ENCODE data around the gene VAV3. TPM values are rescaled to one million over a fixed set of nuclear protein-coding genes. Genes with fewer than 3 reads are reported as not detected.

The VAV3 gene
- total and polyA plus RNA-seq, 2 of the 8 experiments (the other 6 are each of a cell fraction or from before 2014, with no cell fraction given), result 2.9 to 7.9 TPM

DNA sequence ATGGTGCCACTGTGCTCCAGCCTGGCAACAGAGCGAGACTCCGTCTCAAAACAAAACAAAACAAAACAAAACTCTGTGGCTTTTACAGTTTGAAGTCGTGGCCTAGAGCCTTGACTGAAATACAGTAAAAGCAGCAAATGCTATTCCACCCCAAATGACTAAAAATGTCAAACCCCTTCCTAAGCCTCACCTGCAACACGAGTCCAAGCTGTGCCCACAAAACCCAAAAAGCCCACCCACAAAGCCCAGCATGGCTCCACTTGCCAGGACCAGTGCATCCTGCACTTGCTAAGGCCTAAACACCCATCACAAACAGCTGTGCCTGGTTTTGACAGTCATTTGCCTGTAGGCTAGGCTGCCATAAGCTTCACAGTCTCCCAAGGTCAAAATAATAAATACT, 21.3 kb downstream of the VAV3 start:
- DNase-seq (ENCODE audit: low read depth in 1 of 2, low spot score in 2 of 2) (no peak), FAIRE-seq (no peak)
- 92% methylated on average over 4 of the region's 4 CpGs; no CpG with 5 or more reads in 1 of the 2 experiments for WGBS, 2 experiments (ENCODE audit: extremely low coverage in 1 of 2, insufficient coverage in 1 of 2, insufficient read length in 1 of 2, insufficient replicate concordance in 2 of 2, low coverage in 1 of 2, low lambda C conversion rate in 2 of 2, missing lambda C conversion rate in 1 of 2)
- H3K4me1 ChIP-seq (replicated peaks in 1 of 4; ENCODE audit: control insufficient read depth in 3 of 4, insufficient read depth in 4 of 4, low read length in 3 of 4), result no peaks in the 10 kb centered on the region
- no peak overlapping the region for H2AK5ac ChIP-seq (ENCODE audit: low read depth, low read length)
- H3K18ac ChIP-seq (ENCODE audit: extremely low read depth, low read length), result no peak overlapping the region
- H2AFZ ChIP-seq (ENCODE audit: low read length), result no peak overlapping the region
- no peak overlapping the region; a peak in 1 of 7 replicates for H3K9ac ChIP-seq (replicated peaks in 1 of 4; ENCODE audit: extremely low read depth in 1 of 4, low read depth in 3 of 4, low read length in 3 of 4)
- no peaks in the 10 kb centered on the region for H3K9me3 ChIP-seq (ENCODE audit: insufficient read depth in 2 of 2, low read depth in 1 of 2, low read length in 1 of 2)
- no peak overlapping the region for H4K5ac ChIP-seq (ENCODE audit: insufficient read length, low read depth, low read length)
- H3K14ac ChIP-seq (ENCODE audit: insufficient read length), result no peak overlapping the region
- no peak overlapping the region for H3K27ac ChIP-seq (ENCODE audit: low read depth, low read length)
- no peaks in the 10 kb centered on the region for H3K79me2 ChIP-seq (ENCODE audit: control insufficient read depth in 1 of 2, insufficient read depth in 2 of 2, low read length in 2 of 2)
- no peaks in the 10 kb centered on the region for H3K27me3 ChIP-seq (replicated peaks in 1 of 4; ENCODE audit: control insufficient read depth in 3 of 4, extremely low read depth in 1 of 4, insufficient read depth in 3 of 4, low read length in 3 of 4)
- no peak overlapping the region for H3K56ac ChIP-seq (replicated peaks; ENCODE audit: insufficient read length, low read depth, low read length)
- H3K4ac ChIP-seq (replicated peaks; ENCODE audit: insufficient read length, low read depth, low read length), result no peak overlapping the region
- CTCF ChIA-PET (ENCODE audit: partially characterized antibody), result interaction anchor here (1.0 to 1.4 kb wide), 2 partner anchors 11 to 12 kb away, joined by 3 to 4 read pairs; no protein-coding TSS in a partner anchor
- H3K36me3 ChIP-seq (ENCODE audit: control insufficient read depth in 2 of 4, insufficient read depth in 4 of 4, low read length in 3 of 4), result no peaks in the 10 kb centered on the region
- POLR2A ChIA-PET (ENCODE audit: partially characterized antibody), result interaction anchor here (1.9 kb wide), 1 partner anchor 20 kb away, joined by 5 read pairs; no protein-coding TSS in a partner anchor
- H2BK5ac ChIP-seq (ENCODE audit: low read depth, low read length), result no peak overlapping the region
- no peaks in the 10 kb centered on the region; the same call in 1 of the 2 replicates for H3K23me2 ChIP-seq (ENCODE audit: low read depth, low read length)
- H2BK120ac ChIP-seq (replicated peaks; ENCODE audit: low read depth, low read length), result no peak overlapping the region
- H3K4me3 ChIP-seq (ENCODE audit: extremely low read depth in 1 of 4, insufficient read depth in 2 of 4, low read depth in 3 of 4, low read length in 4 of 4), result no peak overlapping the region
- no peak overlapping the region for H2BK15ac ChIP-seq (ENCODE audit: low read length)
- H2BK12ac ChIP-seq (ENCODE audit: low read depth, low read length), result no peak overlapping the region
- no peak overlapping the region for H4K8ac ChIP-seq (ENCODE audit: extremely low read depth, insufficient read depth, low read length)
- no peak overlapping the region for H3K23ac ChIP-seq (ENCODE audit: insufficient read length)
- no peaks in the 10 kb centered on the region for H4K20me1 ChIP-seq (replicated peaks in 1 of 2; ENCODE audit: control insufficient read depth in 1 of 2, insufficient read depth in 2 of 2, low read length in 2 of 2)
- no peak overlapping the region for H4K91ac ChIP-seq (replicated peaks; ENCODE audit: insufficient read length, low read length)
- no peaks in the 10 kb centered on the region for H3K79me1 ChIP-seq (ENCODE audit: low read depth, low read length)
- H2BK20ac ChIP-seq (ENCODE audit: low read length), result no peak overlapping the region
- no peak overlapping the region for H3K4me2 ChIP-seq (ENCODE audit: insufficient read depth in 1 of 2, low read depth in 2 of 2, low read length in 2 of 2)
- TF ChIP-seq GABPA (IDR thresholded peaks at IDR 0.05; ENCODE audit: borderline replicate concordance, insufficient read depth, low read length) (no peak), PHF8 (conservative IDR thresholded peaks at IDR 0.05; ENCODE audit: low read depth, low read length) (no peak), POLR2AphosphoS5 (IDR thresholded peaks at IDR 0.05; ENCODE audit: low read depth, low read length) (no peak), KDM4A (IDR thresholded peaks at IDR 0.05; ENCODE audit: low read depth, low read length, severe bottlenecking) (no peak), CHD1 (IDR thresholded peaks at IDR 0.05; ENCODE audit: low read depth, low read length) (no peak), ZNF274 (IDR thresholded peaks at IDR 0.05; ENCODE audit: borderline replicate concordance, extremely low read depth, low read length) (no peak), JUN (IDR thresholded peaks at IDR 0.05; ENCODE audit: low read depth, low read length) (no peak), SP4 (IDR thresholded peaks at IDR 0.05; ENCODE audit: low read length) (no peak), TAF7 (optimal IDR thresholded peaks at IDR 0.05; ENCODE audit: borderline replicate concordance, low read depth, low read length) (no peak)
- TF ChIP-seq, protein P1, sequence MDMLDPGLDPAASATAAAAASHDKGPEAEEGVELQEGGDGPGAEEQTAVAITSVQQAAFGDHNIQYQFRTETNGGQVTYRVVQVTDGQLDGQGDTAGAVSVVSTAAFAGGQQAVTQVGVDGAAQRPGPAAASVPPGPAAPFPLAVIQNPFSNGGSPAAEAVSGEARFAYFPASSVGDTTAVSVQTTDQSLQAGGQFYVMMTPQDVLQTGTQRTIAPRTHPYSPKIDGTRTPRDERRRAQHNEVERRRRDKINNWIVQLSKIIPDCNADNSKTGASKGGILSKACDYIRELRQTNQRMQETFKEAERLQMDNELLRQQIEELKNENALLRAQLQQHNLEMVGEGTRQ (IDR thresholded peaks at IDR 0.05; ENCODE audit: low read length), result no peak
